HK-2 (cell line): ENCODE data around the gene CNBD2.
"Not testable (repeated sequence)": the region's sequence is repeated elsewhere in the genome, so short reads cannot be mapped to it uniquely, and the experiment has no call there.

Experiments used
- DNase-seq: peaks from one replicate; pipeline ENCODE4 v3.0.0-alpha.2; 2018; ENCODE audit not compliant: unreplicated experiment

CNBD2 gene

GRCh38 chr20:36063916-36064657 lies 95.7 kb downstream of the CNBD2 start:
- no peak for DNase-seq

GRCh38 chr20:36064658-36065426 lies 96.5 kb downstream of the CNBD2 start:
- peak; percentile 100 for DNase-seq

DNA sequence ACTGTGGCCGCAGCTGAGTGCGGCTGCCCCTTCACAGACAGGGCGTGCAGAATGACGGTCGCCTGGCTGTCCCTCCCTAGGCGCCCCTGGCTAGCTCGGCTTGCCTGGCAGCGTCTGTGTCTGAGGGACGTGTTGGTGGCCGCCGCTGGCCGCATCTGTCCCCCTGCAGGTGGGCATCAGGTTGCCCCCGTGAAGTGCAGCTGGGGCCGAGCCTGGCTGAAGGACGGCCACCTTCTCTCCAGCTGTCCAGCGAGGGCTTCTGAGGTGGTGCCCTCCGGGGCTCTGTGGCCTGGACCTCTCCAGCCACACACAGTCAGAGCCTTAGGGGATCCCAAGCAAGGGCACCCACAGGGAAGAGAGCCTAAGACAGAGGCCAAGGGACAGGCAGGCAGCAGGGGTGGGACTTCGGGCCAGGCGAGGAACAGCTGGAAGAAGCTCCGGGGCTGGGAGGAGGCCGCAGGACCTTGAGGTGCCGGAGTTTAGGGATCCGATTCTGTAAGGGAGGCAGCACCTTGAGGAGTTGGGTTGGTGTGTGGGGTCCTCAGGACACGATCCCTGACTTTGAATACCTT lies 97.1 kb downstream of the CNBD2 start:
- no peak for DNase-seq

GRCh38 chr20:36066777-36067176 lies 98.4 kb downstream of the CNBD2 start:
- DNase-seq: no peak

DNA sequence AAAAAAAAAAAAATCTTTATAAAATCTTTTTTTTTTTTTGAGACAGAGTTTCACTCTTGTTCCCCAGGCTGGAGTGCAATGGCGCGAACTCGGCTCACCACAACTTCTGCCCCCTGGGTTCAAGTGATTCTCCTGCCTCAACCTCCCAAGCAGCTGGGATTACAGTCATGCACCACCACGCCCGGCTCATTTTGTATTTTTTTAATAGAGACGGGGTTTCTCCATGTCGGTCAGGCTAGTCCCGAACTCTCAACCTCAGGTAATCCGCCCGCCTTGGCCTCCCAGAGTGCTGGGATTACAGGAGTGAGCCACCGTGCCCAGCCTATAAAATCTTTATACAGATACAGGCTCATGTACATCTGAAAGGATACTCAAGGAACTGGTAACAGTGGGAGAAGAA lies 100.1 kb downstream of the CNBD2 start:
- not testable (repeated sequence) for DNase-seq

DNA sequence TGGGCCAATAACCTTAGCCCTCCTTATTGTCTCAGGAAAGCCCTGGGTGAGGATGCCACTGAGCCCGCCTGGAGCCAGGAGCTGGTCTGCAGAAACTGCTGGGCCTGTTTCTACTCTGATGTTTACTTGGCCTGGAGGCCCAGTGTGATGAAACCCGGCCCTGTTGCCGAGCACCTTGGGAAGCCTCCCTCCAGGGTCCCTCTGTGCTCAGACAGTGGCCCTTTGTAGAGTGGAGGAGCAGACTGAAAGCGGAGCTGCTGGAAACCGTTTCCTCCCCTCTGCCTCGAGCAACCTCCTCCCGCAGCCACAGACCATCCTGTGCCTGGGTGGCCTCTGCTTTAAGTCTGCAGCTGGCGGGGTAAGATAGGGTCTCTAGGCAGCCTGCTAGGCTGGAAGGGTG lies 102.1 kb downstream of the CNBD2 start:
- DNase-seq: no peak

GRCh38 chr20:36071848-36072247 lies 103.5 kb downstream of the CNBD2 start:
- DNase-seq: no peak

GRCh38 chr20:36074983-36075382 lies 106.6 kb downstream of the CNBD2 start:
- no peak for DNase-seq

GRCh38 chr20:36077762-36078161 lies 109.4 kb downstream of the CNBD2 start:
- DNase-seq: not testable (repeated sequence)

GRCh38 chr20:36079486-36079885 lies 111.1 kb downstream of the CNBD2 start:
- DNase-seq: no peak

DNA sequence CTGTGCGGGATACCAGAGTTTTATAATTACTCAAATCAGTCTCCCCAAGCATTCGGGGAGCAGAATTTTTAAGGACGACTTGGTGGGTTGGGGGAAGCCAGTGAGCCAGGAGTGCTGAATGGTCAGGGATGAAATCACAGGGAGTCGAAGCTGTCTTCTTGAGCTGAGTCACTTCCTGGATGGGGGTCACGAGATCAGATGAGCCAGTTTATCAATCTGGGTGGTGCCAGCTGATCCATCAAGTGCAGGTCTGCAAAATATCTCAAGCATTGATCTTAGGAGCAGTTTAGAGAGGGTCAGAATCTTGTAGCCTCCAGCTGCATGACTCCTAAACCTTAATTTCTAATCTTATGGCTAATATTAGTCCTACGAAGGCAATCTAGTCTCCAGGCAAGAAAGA lies 111.6 kb downstream of the CNBD2 start:
- peak; percentile 45 for DNase-seq
